ENCODE data around the gene TMEM115.

TMEM115 gene

DNA sequence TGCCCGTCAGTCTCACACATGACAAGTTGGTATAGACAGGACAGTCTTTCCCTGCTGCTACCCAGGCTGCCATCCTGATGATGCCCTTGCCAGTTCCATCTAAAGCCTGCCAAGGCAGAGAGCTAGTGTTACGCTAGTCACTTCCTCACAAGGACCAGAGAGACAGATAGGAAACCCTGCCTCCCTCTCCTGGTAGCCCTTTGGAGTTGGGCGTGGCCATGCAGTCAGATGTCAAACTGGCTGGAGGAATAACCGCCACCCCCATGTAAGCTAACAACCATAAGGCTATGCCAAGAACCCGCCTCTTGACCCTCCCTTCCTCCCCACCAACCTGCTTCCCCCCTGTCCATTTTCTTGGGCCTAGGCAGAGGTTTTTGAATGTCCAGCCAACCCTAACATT is 2.8 kb downstream of the TMEM115 start (continued):
- TF ChIP-seq, protein P1, sequence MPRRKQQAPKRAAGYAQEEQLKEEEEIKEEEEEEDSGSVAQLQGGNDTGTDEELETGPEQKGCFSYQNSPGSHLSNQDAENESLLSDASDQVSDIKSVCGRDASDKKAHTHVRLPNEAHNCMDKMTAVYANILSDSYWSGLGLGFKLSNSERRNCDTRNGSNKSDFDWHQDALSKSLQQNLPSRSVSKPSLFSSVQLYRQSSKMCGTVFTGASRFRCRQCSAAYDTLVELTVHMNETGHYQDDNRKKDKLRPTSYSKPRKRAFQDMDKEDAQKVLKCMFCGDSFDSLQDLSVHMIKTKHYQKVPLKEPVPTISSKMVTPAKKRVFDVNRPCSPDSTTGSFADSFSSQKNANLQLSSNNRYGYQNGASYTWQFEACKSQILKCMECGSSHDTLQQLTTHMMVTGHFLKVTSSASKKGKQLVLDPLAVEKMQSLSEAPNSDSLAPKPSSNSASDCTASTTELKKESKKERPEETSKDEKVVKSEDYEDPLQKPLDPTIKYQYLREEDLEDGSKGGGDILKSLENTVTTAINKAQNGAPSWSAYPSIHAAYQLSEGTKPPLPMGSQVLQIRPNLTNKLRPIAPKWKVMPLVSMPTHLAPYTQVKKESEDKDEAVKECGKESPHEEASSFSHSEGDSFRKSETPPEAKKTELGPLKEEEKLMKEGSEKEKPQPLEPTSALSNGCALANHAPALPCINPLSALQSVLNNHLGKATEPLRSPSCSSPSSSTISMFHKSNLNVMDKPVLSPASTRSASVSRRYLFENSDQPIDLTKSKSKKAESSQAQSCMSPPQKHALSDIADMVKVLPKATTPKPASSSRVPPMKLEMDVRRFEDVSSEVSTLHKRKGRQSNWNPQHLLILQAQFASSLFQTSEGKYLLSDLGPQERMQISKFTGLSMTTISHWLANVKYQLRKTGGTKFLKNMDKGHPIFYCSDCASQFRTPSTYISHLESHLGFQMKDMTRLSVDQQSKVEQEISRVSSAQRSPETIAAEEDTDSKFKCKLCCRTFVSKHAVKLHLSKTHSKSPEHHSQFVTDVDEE (CRISPR knock-in tag; IDR thresholded peaks at IDR 0.05), result no peak
- no peak for TF ChIP-seq ARNTL (CRISPR knock-in tag; IDR thresholded peaks at IDR 0.05; ENCODE audit: borderline replicate concordance, low read depth)
- TF ChIP-seq, protein P2, sequence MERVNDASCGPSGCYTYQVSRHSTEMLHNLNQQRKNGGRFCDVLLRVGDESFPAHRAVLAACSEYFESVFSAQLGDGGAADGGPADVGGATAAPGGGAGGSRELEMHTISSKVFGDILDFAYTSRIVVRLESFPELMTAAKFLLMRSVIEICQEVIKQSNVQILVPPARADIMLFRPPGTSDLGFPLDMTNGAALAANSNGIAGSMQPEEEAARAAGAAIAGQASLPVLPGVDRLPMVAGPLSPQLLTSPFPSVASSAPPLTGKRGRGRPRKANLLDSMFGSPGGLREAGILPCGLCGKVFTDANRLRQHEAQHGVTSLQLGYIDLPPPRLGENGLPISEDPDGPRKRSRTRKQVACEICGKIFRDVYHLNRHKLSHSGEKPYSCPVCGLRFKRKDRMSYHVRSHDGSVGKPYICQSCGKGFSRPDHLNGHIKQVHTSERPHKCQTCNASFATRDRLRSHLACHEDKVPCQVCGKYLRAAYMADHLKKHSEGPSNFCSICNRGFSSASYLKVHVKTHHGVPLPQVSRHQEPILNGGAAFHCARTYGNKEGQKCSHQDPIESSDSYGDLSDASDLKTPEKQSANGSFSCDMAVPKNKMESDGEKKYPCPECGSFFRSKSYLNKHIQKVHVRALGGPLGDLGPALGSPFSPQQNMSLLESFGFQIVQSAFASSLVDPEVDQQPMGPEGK (CRISPR knock-in tag; IDR thresholded peaks at IDR 0.05; ENCODE audit: borderline replicate concordance), result no peak

DNA sequence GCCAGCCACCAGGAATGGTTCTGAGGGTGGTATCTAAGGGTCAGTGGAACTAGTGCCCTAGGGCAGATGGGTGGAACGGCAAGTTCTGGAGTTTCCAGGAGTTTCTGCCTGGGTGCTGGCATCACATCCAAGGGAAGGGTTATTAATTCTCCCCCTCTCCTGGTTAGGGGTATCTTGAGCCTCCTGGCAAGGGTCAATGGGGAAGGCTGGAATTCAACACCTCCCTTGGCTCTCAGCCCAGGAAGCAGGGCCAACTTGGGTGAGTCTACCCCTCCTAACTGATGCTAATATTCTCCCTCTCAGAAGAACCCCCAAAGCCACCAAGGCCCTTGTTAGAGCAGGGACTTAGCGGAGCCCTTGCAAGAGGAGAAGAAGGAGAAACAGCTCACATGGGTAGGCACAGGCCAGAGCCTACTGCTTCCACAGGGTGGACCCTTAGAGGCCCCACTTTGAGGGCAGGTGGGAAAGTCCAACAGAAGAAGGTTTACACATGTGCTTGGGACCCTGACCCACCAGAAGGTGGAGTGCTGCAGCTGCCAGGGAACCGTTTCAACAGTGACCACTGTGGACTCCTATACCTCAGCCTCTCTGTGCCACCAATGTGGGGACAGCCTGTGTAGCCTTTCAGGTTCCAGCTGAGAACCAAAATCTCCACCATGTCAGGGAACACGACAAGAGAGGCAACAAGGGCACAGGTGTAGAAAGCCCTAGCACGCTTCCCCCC is 3.3 kb downstream of the TMEM115 start:
- no peak for TF ChIP-seq ZFP30 (CRISPR knock-in tag; IDR thresholded peaks at IDR 0.05)
- TF ChIP-seq OSR1 (CRISPR knock-in tag; IDR thresholded peaks at IDR 0.05), result no peak
- no peak for TF ChIP-seq ZC3H10 (CRISPR knock-in tag; IDR thresholded peaks at IDR 0.05)
- TF ChIP-seq ISL1 (CRISPR knock-in tag; IDR thresholded peaks at IDR 0.05), result no peak
- no peak for TF ChIP-seq RARB (CRISPR knock-in tag; IDR thresholded peaks at IDR 0.05)
- TF ChIP-seq ZNF8 (CRISPR knock-in tag; IDR thresholded peaks at IDR 0.05), result no peak
- TF ChIP-seq ESRRG (CRISPR knock-in tag; IDR thresholded peaks at IDR 0.05), result no peak
- no peak for TF ChIP-seq PPARA (CRISPR knock-in tag; IDR thresholded peaks at IDR 0.05; ENCODE audit: borderline replicate concordance)
- no peak for TF ChIP-seq CSDC2 (CRISPR knock-in tag; IDR thresholded peaks at IDR 0.05)
- TF ChIP-seq ZNF70 (CRISPR knock-in tag; IDR thresholded peaks at IDR 0.05), result no peak
- TF ChIP-seq, protein P1 (CRISPR knock-in tag; IDR thresholded peaks at IDR 0.05), result no peak
- TF ChIP-seq BACH2 (CRISPR knock-in tag; IDR thresholded peaks at IDR 0.05; ENCODE audit: borderline replicate concordance), result no peak
- no peak for TF ChIP-seq GLIS3 (CRISPR knock-in tag; IDR thresholded peaks at IDR 0.05)
- TF ChIP-seq, protein P3, sequence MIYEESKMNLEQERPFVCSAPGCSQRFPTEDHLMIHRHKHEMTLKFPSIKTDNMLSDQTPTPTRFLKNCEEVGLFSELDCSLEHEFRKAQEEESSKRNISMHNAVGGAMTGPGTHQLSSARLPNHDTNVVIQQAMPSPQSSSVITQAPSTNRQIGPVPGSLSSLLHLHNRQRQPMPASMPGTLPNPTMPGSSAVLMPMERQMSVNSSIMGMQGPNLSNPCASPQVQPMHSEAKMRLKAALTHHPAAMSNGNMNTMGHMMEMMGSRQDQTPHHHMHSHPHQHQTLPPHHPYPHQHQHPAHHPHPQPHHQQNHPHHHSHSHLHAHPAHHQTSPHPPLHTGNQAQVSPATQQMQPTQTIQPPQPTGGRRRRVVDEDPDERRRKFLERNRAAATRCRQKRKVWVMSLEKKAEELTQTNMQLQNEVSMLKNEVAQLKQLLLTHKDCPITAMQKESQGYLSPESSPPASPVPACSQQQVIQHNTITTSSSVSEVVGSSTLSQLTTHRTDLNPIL (CRISPR knock-in tag; IDR thresholded peaks at IDR 0.05; ENCODE audit: low read depth), result no peak
- TF ChIP-seq, protein P2 (CRISPR knock-in tag; IDR thresholded peaks at IDR 0.05; ENCODE audit: borderline replicate concordance), result no peak
- TF ChIP-seq TCF4 (CRISPR knock-in tag; IDR thresholded peaks at IDR 0.05; ENCODE audit: borderline replicate concordance), result no peak
- TF ChIP-seq, protein P4, sequence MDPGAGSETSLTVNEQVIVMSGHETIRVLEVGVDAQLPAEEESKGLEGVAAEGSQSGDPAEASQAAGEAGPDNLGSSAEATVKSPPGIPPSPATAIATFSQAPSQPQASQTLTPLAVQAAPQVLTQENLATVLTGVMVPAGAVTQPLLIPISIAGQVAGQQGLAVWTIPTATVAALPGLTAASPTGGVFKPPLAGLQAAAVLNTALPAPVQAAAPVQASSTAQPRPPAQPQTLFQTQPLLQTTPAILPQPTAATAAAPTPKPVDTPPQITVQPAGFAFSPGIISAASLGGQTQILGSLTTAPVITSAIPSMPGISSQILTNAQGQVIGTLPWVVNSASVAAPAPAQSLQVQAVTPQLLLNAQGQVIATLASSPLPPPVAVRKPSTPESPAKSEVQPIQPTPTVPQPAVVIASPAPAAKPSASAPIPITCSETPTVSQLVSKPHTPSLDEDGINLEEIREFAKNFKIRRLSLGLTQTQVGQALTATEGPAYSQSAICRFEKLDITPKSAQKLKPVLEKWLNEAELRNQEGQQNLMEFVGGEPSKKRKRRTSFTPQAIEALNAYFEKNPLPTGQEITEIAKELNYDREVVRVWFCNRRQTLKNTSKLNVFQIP (CRISPR knock-in tag; IDR thresholded peaks at IDR 0.05; ENCODE audit: borderline replicate concordance, low read depth), result no peak
- no peak for TF ChIP-seq SNAI2 (CRISPR knock-in tag; IDR thresholded peaks at IDR 0.05)
- no peak for TF ChIP-seq ARNTL (CRISPR knock-in tag; IDR thresholded peaks at IDR 0.05; ENCODE audit: borderline replicate concordance, low read depth)
- no peak for TF ChIP-seq TOX (CRISPR knock-in tag; IDR thresholded peaks at IDR 0.05; ENCODE audit: borderline replicate concordance)
- ATAC-seq, result no peak

All from SK-N-SH treated with all-trans-retinoic acid at 6 μM for 48 hours (cell line).